Activated CD8-positive, alpha-beta T cell treated with anti-CD3 and anti-CD28 coated beads for 36 hours (primary cell): Measurements from ENCODE around the gene NDUFS4. TPM values are rescaled to one million over a fixed set of nuclear protein-coding genes. Genes with fewer than 3 reads are reported as not detected.
"Not testable (repeated sequence)": the region's sequence is repeated elsewhere in the genome, so short reads cannot be mapped to it uniquely, and the experiment has no call there.

Experiments
- ATAC-seq: fragments of 200-7000 bp; cut with Tn5 transposase; one replicate; pipeline ENCODE4 v1.10.0; 2021; ENCODE audit warnings: mild to moderate bottlenecking, moderate library complexity
- CTCF ChIA-PET: fragments of 350-600 bp; sonication (Branson Sonifier 250); formaldehyde crosslinking; loops from one replicate; lab custom pipeline; 2021; ENCODE audit warnings: antibody characterized with exemption; lab: Charles Lee
- POLR2A ChIA-PET: fragments of 350-600 bp; sonication (Branson Sonifier 250); formaldehyde crosslinking; loops from one replicate; lab custom pipeline; 2021; ENCODE audit warnings: antibody characterized with exemption; lab: Charles Lee
- DNase-seq: peaks from one replicate; pipeline ENCODE4 v3.0.0-alpha.2; 2020
- H3K27ac Mint-ChIP-seq: one replicate; pipeline ENCODE4 v1.8.0; 2021; ENCODE audit warnings: mild to moderate bottlenecking, mixed read lengths
- H3K27me3 Mint-ChIP-seq: one replicate; pipeline ENCODE4 v1.8.0; 2021; ENCODE audit warnings: mixed read lengths
- H3K36me3 Mint-ChIP-seq: one replicate; pipeline ENCODE4 v1.8.0; 2021; ENCODE audit warnings: low read depth, mixed read lengths
- H3K4me1 Mint-ChIP-seq: one replicate; pipeline ENCODE4 v1.8.0; 2021; ENCODE audit warnings: low read depth, mixed read lengths
- H3K4me3 Mint-ChIP-seq: one replicate; pipeline ENCODE4 v1.8.0; 2021; ENCODE audit warnings: mild to moderate bottlenecking, moderate library complexity, mixed read lengths
- H3K9me3 Mint-ChIP-seq: one replicate; pipeline ENCODE4 v1.8.0; 2021; ENCODE audit warnings: mixed read lengths
- intact Hi-C: fragments of 100-400 bp; cut with micrococcal nuclease; formaldehyde crosslinking; loops from one replicate; pipeline ENCODE4 v1.10.0; 2022
- total RNA-seq, 2 experiments: library from RNA; stranded (reverse); gene quantifications; one replicate each; pipeline ENCODE4 v1.2.3, GENCODE V29; 2021
- TF ChIP-seq, protein P1 (sequence below): fragments of 200-600 bp; IDR thresholded peaks from one replicate; pipeline ENCODE4 v1.8.0; 2022; ENCODE audit warnings: antibody characterized with exemption, mild to moderate bottlenecking

NDUFS4 gene
- total RNA-seq, 2 experiments from 2014 or later, result 69.2 to 72.0 TPM

DNA sequence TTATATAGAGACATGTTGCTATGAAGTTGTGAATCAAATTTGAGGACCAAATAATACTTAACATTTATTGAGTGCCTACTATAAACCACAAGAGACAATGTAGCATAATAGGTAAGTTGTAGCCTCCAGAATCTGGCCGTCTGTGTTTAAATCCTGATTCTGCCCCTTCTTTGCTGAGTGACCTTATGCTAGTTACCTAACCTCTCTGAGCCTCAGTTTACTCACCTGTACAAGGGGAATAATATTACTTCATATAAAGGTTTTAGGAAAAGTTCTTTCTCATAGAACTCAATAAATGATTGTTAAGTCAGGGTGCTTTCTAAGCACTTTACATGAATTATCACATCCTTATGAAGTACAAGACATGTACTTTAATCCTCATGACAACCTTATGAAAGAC is 120.6 kb downstream of the NDUFS4 start:
- ATAC-seq (no peak), DNase-seq (no peak)
- ChIA-PET CTCF (no interaction called here), POLR2A (no interaction called here)
- Mint-ChIP-seq H3K27me3 (no peaks in the 10 kb centered on the region), H3K27ac (no peak overlapping the region), H3K4me3 (no peak overlapping the region), H3K4me1 (no peaks in the 10 kb centered on the region), H3K9me3 (peaks cover 24% of the 10 kb centered on the region), H3K36me3 (peaks cover 69% of the 10 kb centered on the region)
- intact Hi-C loops, result no loop called here
- TF ChIP-seq, protein P1, sequence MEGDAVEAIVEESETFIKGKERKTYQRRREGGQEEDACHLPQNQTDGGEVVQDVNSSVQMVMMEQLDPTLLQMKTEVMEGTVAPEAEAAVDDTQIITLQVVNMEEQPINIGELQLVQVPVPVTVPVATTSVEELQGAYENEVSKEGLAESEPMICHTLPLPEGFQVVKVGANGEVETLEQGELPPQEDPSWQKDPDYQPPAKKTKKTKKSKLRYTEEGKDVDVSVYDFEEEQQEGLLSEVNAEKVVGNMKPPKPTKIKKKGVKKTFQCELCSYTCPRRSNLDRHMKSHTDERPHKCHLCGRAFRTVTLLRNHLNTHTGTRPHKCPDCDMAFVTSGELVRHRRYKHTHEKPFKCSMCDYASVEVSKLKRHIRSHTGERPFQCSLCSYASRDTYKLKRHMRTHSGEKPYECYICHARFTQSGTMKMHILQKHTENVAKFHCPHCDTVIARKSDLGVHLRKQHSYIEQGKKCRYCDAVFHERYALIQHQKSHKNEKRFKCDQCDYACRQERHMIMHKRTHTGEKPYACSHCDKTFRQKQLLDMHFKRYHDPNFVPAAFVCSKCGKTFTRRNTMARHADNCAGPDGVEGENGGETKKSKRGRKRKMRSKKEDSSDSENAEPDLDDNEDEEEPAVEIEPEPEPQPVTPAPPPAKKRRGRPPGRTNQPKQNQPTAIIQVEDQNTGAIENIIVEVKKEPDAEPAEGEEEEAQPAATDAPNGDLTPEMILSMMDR, result no peak

DNA sequence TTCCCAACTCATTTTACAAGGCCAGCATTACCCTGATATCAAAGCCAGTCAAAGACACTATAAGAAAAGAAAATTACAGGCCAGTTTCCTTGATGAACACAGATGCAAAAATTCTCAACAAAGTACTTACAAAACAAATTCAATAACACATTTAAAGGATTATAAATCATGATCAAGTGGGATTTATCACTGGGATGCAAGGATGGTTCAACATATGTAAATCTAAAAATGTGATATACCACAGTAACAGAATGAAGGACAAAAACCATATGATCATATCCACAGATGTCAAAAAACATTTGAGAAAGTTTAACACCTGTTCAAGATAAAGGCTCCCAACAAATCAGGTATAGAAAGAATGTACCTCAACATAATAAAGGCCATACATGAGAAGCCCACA is 130.6 kb downstream of the NDUFS4 start:
- intact Hi-C loops, result no loop called here
- H3K4me1 Mint-ChIP-seq, result no peaks in the 10 kb centered on the region
- peaks cover 42% of the 10 kb centered on the region for H3K9me3 Mint-ChIP-seq
- H3K27me3 Mint-ChIP-seq, result no peaks in the 10 kb centered on the region
- H3K27ac Mint-ChIP-seq, result no peak overlapping the region
- CTCF ChIA-PET, result no interaction called here
- POLR2A ChIA-PET, result no interaction called here
- H3K36me3 Mint-ChIP-seq, result peaks cover 7% of the 10 kb centered on the region
- H3K4me3 Mint-ChIP-seq, result no peak overlapping the region
- DNase-seq (no peak), ATAC-seq (no peak)
- TF ChIP-seq, protein P1, result no peak

DNA sequence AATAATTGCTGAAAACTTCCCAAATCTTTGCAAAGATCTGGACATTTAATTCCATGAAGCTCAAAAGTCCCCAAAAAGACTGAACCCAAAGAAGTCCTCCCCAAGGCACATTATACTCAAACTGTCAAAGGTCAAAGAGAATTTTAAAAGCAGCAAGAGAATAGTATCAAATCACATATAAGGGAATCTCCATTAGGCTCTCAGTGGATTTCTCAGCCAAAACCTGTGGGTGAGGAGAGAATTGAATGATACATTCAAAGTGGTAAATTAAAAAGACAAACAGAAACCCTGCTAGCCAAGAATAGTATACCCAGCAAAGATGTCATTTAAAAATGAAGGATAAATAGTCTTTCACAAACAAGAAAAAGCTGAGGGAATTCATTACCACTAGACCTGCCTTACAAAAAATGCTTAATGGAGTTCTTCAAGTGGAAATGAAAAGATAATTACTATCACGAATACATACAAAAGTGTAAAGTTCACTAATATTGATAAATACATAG is 134.1 kb downstream of the NDUFS4 start:
- Mint-ChIP-seq H3K36me3 (no peaks in the 10 kb centered on the region), H3K27me3 (no peaks in the 10 kb centered on the region), H3K4me3 (no peak overlapping the region), H3K9me3 (peaks cover 49% of the 10 kb centered on the region), H3K27ac (no peak overlapping the region), H3K4me1 (no peaks in the 10 kb centered on the region)
- POLR2A ChIA-PET, result no interaction called here
- ATAC-seq (no peak), DNase-seq (no peak)
- TF ChIP-seq, protein P1, result no peak
- CTCF ChIA-PET, result no interaction called here
- intact Hi-C loops, result no loop called here

DNA sequence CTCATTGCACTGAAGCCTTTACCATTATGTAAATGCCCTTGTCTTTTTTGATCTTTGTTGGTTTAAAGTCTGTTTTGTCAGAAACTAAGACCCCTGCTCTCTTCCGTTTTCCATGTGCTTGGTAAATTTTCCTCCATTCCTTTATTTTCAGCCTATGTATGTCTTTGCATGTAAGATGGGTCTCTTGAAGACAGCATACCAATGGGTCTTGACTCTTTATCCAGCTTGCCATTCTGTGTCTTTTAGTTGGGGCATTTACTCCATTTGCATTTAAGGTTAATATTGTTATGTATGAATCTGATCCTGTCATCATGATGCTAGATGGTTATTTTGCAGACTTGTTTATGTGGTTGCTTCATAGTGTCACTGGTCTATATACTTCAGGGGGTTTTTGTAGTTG is 150.0 kb downstream of the NDUFS4 start:
- peaks cover 29% of the 10 kb centered on the region for H3K9me3 Mint-ChIP-seq
- intact Hi-C loops, DNase-seq, ATAC-seq, H3K4me1 Mint-ChIP-seq, POLR2A ChIA-PET, H3K27me3 Mint-ChIP-seq, H3K4me3 Mint-ChIP-seq, CTCF ChIA-PET, H3K27ac Mint-ChIP-seq, H3K36me3 Mint-ChIP-seq: not testable (repeated sequence)

DNA sequence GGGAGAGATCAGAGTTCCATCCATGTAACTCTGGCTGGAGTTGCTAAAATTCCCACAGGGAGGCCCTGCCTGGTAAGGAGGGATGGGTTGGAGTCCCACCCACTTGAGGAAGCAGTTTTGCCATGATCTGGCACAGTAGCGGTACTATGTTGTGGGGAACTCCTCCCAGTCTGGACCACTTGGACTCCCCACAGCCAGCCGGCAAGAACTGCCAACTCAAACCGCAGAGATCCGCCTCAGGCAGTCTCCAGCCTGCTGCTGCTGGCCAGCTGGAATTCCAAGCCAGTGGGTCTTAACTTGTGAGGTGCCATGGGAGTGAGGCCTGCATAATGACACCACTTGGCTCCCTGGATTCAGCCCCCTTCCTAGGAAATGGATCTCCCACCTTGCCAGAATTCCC is 151.9 kb downstream of the NDUFS4 start:
- Mint-ChIP-seq H3K27me3 (peaks cover 2% of the 10 kb centered on the region), H3K4me1 (no peaks in the 10 kb centered on the region), H3K36me3 (peaks cover 1% of the 10 kb centered on the region), H3K9me3 (peaks cover 31% of the 10 kb centered on the region), H3K27ac (no peak overlapping the region), H3K4me3 (no peak overlapping the region)
- DNase-seq (no peak), ATAC-seq (no peak)
- TF ChIP-seq, protein P1, result no peak
- ChIA-PET CTCF (no interaction called here), POLR2A (no interaction called here)
- intact Hi-C loops, result no loop called here
